Measurements from ENCODE around the gene LMCD1.

DNA sequence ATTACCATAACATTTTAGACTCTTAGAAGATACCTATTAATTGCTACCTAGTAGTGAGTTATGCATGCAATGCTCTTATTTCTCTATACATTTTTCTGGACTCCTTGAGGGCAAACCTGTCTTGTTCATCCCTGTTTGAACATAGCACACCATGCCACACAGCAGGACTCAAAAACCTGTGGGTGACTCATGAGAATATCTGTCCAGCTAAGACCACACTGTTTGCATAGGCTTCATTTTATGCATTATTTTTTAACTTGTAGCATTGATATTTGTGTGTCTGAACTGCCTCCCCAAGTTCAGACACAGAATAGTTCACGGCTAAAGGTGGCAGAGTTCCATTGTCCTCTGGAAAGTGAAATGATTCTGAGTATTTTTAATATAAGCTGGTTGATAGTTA, 1.8 kb downstream of the LMCD1 start:
- TF ChIP-seq, protein P1, sequence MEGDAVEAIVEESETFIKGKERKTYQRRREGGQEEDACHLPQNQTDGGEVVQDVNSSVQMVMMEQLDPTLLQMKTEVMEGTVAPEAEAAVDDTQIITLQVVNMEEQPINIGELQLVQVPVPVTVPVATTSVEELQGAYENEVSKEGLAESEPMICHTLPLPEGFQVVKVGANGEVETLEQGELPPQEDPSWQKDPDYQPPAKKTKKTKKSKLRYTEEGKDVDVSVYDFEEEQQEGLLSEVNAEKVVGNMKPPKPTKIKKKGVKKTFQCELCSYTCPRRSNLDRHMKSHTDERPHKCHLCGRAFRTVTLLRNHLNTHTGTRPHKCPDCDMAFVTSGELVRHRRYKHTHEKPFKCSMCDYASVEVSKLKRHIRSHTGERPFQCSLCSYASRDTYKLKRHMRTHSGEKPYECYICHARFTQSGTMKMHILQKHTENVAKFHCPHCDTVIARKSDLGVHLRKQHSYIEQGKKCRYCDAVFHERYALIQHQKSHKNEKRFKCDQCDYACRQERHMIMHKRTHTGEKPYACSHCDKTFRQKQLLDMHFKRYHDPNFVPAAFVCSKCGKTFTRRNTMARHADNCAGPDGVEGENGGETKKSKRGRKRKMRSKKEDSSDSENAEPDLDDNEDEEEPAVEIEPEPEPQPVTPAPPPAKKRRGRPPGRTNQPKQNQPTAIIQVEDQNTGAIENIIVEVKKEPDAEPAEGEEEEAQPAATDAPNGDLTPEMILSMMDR (conservative IDR thresholded peaks at IDR 0.05; ENCODE audit: low read length): no peak
- TF ChIP-seq EZH2phosphoT487 (IDR thresholded peaks at IDR 0.05; ENCODE audit: borderline replicate concordance, low read depth, low read length): no peak
